Choroid plexus epithelial cell (primary cell): ENCODE data around the gene CAMK1D.
A peak's percentile ranks its signal among the peaks of the same experiment; 100 is the strongest.
"Not testable (repeated sequence)": the region's sequence is repeated elsewhere in the genome, so short reads cannot be mapped to it uniquely, and the experiment has no call there.

Experiments
- DNase-seq: peaks from one replicate; pipeline ENCODE4 v3.0.0-alpha.2; 2010; ENCODE audit warnings: low read depth
- H3K4me3 ChIP-seq: 2 replicates; pipeline ENCODE4 v1.5.1; 2011; ENCODE audit warnings: low read depth, mild to moderate bottlenecking, control low read depth, low read length, moderate library complexity
- TF ChIP-seq, protein P1 (sequence below): conservative IDR thresholded peaks from 2 replicates; pipeline ENCODE4 v1.5.1; 2011; ENCODE audit warnings: low read depth, mild to moderate bottlenecking, control low read depth, inconsistent platforms, low read length, moderate library complexity

CAMK1D gene

DNA sequence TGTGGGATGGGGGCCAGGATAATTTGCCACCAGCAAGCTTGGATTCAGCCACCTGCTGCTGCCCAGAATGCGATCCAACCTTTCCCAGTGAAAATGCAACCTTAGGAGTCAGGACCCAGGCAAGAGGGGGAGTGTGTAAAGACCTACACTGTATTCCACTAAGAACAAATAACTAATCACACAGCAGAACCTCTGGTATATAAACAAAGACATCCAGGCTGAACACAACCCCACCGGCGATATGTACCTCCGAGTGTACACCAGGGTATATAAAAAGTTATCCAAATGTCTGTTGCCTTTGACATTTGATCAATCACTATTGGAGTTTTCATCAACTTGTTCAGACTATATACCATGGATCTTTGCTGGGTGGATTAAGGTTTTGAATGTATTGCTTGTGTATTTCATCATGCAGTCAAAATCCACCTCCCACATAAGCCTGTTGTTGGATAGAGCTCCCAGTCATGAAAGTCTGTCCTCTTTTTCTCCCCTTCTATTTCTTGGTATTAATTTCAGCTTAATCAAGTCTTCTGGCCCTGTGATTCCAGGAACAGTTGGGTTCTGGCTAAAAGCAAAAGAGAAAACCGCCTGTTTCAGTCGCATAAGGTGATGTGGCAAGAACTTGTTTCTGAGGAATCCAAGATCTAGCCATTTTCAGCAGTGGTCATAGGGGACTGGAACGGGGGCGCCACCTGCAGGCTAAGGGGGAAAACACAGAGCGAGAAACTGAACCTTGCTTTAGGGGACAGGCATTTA, 361.4 kb downstream of the CAMK1D start:
- no peak overlapping the region for H3K4me3 ChIP-seq
- TF ChIP-seq, protein P1, sequence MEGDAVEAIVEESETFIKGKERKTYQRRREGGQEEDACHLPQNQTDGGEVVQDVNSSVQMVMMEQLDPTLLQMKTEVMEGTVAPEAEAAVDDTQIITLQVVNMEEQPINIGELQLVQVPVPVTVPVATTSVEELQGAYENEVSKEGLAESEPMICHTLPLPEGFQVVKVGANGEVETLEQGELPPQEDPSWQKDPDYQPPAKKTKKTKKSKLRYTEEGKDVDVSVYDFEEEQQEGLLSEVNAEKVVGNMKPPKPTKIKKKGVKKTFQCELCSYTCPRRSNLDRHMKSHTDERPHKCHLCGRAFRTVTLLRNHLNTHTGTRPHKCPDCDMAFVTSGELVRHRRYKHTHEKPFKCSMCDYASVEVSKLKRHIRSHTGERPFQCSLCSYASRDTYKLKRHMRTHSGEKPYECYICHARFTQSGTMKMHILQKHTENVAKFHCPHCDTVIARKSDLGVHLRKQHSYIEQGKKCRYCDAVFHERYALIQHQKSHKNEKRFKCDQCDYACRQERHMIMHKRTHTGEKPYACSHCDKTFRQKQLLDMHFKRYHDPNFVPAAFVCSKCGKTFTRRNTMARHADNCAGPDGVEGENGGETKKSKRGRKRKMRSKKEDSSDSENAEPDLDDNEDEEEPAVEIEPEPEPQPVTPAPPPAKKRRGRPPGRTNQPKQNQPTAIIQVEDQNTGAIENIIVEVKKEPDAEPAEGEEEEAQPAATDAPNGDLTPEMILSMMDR = peak; percentile 98
- peak; percentile 95 for DNase-seq

DNA sequence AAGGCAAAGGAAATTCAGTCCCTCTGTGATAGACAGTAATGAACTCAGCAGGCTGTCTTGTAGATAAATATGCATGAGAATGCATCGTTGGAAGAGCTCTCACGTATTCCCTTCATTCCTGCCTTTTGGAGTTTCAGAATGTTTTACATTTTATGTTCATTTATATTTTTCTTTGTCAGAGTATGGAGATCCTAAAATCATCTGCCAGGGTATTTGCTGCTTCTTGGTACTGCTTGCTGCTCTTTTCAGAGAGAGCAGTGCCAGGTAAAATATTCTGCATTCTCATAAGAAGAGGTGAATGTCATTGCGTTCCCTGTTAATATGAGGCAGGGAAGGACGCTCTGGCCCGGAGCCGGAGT, 362.0 kb downstream of the CAMK1D start:
- H3K4me3 ChIP-seq = no peak overlapping the region
- DNase-seq = no peak
- TF ChIP-seq, protein P1 = no peak

DNA sequence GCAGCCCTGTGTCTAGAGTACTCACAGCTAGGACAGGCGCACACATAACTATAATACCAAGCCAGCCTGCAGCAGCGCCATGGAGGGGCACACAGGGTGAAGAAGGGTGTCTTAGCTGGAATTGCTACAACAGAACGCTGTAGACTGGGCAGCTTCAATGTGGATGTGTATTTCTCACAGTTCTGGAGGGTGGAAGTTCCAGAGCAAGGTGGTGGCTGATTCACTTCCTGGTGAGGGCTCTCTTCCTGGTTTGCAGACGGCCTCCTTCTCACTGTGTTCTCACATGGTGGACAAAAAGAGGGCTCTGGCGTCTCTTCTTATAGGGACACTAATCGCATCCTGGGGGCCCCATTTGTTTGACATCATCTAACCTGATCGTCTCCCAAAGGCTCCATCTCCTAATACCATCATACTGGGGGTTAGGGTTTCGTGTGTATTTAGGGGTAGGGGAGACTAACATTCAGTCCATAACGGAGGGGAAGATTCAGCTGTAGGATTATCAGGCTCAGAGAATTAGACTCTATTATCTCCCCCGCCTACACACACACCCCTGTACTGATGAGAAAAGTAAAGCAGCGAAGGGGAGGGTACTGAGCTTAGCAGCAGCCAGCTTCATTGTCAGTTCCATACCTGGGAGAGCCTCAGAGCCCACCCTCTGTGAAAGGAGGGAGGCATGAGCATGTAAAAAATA, 363.1 kb downstream of the CAMK1D start:
- H3K4me3 ChIP-seq = no peak overlapping the region
- TF ChIP-seq, protein P1 = no peak
- DNase-seq = no peak

DNA sequence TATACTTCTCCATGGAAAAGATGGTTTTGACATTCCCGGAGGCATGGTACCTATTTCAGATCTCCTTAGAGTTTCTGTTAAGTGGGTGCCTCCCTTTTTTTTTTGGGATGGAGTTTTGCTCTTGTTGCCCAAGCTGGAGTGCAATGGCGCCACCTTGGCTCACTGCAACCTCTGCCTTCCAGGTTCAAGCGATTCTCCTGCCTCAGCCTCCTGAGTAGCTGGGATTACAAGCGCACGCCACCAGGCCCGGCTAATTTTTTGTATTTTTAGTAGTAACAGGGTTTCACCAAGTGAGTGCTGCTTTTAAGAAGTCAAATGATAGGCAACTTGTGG, 363.6 kb downstream of the CAMK1D start:
- not testable (repeated sequence) for H3K4me3 ChIP-seq, DNase-seq

DNA sequence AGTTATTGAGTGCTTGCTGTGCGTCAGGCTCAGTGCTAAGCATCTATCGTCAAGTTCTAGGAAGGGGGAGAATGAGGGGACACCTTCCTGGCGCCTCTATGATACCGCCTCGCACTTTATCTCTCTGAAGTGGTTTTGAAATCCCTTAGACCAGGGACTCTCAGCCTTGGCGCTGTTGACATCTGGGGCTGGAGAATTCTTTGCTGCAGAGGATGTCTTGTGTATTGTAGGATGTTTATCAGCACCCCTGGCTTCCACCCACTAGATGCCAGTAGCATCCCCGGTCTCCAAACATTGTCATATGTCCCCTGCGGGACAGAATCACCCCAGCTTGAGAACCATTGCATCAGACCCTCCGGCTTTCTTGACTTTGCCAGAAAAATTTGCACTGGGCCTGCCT, 366.7 kb downstream of the CAMK1D start:
- H3K4me3 ChIP-seq = no peak overlapping the region
- no peak for DNase-seq
- TF ChIP-seq, protein P1 = no peak

DNA sequence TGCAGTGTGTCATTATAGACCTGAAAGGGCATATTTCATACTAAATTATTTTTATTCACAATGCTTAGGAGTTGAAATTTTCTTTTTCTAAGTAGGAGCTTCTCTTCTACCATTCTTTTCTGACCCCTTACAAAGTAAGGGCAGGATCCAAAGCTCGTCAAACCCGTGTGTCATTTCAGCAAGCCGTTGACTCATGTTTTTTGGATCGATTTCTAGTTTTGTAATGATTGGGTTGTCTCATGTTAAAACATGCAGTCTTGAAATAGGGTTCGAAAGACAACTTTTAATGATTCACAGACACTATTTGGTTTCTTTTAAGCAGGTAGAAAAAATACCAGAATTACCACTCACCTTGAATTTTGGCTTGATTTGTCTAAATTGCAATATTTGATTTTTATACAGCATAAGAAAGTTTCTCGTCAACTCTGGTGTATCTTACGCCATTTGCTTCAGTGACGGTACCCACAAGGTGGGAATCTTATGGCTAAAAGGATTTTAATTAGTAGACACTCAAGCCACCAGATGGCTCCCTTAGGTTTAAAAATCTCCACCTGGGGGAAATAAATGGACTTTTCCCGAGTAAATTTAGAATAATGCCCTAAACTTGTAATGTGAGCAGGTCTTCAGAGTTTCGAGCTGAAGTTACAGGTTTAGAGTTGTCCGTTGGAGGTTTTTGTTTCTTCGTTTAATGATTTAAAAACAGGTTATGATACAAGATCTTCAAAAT, 368.8 kb downstream of the CAMK1D start:
- DNase-seq = peak; percentile 50
- H3K4me3 ChIP-seq = no peak overlapping the region
- TF ChIP-seq, protein P1 = peak; percentile 48

DNA sequence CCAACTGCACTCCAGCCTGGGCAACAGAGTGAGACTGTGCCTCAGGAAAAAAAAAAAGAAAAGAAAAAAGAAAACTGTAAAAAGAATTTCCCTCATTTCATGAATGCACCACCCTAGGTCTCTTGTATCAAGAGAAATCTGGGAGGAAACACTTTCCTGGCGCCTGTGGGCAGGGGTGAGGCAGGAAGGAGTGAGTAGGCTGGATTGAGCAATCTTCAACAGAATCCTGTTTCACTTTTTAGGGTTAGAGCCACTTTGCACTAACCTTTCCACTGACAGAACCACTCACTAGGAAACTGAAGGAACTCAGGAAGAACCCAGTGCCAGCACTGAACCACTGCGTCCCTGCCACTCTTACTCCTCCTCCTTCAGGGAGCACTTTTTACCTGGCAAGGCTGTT, 370.0 kb downstream of the CAMK1D start:
- no peak overlapping the region for H3K4me3 ChIP-seq
- DNase-seq = peak; percentile 47
- TF ChIP-seq, protein P1 = no peak
